Right forelimb (tissue), 1 donor: Measurements from ENCODE around the gene RAP1GDS1.

Source experiments
- DNase-seq: peaks from one replicate; pipeline ENCODE4 v3.0.0-alpha.2; 2018

Gene RAP1GDS1, protein sequence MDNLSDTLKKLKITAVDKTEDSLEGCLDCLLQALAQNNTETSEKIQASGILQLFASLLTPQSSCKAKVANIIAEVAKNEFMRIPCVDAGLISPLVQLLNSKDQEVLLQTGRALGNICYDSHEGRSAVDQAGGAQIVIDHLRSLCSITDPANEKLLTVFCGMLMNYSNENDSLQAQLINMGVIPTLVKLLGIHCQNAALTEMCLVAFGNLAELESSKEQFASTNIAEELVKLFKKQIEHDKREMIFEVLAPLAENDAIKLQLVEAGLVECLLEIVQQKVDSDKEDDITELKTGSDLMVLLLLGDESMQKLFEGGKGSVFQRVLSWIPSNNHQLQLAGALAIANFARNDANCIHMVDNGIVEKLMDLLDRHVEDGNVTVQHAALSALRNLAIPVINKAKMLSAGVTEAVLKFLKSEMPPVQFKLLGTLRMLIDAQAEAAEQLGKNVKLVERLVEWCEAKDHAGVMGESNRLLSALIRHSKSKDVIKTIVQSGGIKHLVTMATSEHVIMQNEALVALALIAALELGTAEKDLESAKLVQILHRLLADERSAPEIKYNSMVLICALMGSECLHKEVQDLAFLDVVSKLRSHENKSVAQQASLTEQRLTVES

DNA sequence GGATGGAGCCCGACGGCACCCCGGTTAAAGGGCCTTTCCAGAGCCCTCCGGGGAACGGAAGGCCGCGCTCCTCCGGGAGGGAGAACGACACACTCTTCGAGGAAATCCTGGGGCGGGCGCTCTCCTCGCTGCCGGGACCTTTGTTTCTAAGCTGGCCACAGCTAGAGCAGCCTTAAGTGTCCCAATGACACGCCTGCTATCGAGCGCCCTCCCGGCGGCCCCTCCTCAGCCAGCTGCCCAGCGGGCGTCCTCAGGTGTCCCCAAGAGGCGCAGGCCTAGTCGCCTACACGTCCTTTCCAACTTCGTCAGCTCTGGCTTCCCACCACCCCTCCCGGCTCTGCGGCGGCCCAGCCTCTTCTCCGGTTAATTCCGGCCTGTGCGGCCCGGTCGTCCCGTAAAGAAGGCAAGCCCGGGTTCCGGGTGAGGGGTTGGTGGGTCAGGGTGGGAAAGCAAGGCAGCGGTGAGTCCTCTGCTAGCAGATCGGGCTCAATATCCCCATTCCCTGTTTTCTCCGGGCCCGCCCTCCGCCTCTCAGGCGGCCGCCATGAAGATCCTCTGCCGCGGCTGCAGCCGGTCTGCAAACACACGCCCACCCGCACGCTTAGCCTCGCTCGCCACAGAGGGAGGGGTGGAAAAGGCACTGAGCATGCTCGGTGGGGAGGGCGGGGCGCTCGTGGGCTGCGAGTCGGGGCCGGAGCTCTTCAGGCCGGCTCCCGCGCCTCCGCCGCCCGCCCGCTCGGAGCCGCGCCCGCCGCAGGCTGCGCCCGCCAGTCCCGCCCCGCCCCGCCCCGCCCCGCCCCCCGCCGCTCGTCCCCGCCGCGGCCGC, at the start of gene RAP1GDS1:
Gene RAP1GDS1, plus strand, starts transcription at position 806 of the 826 bp plus-strand sequence. CDS start 182 bp downstream, outside the sequence.
- DNase-seq: peak; percentile 97

DNA sequence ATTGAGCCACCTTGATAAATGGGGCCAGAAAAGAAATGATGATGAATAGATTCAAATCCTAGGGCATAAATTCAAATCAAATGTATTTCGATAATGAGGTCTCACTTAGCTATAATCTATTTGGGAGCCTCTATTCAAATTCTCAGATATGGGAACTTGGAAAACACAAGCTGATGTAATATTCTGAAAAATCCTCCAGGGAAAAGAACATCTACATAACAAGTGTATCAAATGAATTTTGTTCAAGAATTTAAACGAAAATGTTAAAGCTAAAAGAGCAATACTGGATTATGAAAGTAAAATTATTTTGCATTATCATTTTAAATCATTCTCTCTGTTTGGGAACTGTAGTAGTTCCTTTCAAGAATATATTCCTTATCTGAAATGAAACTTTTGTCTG, 38.9 kb upstream of the RAP1GDS1 start:
- DNase-seq: no peak

DNA sequence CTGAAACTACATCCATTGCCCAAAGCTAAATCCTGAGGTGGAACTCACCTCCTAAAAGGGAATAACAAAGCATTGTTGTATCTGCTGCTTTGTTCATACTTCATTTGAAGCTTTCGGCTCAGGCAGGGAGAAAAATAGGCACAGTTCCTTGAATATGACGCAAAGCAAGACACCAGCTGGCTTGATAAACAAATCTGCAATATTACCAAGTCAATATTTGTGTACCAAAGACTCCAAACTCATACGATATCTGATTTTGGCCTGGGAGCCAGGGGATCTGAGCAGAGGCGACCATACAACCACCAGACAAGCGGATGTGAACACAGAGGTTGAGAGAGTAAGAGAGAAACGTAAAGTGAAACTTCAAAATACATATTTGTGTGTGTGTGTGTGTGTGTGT, 34.8 kb upstream of the RAP1GDS1 start:
- no peak for DNase-seq

DNA sequence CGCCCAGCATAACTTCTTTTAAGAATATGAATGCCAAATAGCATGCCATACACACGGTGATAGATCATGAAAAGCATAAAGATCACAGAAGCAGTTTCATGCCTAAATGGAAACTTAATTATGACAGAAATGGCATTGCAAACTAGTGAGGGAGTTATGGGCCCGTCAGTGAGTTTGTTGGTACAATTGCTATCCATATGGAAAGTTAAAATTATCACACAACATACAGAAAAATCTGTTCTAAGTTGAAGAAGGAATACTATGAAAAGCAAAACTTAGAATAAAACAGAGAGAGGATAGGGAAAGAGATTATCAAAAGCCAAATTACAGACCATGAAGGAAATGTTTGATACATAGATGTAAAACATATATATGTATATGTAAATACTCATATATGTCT, 30.2 kb upstream of the RAP1GDS1 start:
- DNase-seq: no peak

DNA sequence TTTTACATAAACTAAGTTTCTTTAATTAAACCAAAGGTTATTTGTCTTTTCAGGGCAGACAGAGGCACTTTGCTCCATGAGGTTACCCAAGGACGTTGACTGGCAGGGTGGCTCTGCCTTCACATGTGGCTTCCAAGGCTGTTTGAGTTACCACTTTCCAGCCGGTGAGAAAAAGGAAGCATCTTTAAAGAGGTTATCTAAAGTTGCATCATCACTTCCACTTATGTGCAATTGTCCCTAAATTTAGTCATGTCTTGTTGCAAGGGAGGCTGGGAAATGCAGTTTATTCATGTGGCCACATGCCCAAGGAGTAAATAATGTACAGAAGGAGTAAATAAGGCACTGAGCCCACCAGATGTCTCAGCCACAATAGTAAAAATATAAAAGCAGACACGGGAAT, 29.0 kb upstream of the RAP1GDS1 start:
- DNase-seq: no peak

DNA sequence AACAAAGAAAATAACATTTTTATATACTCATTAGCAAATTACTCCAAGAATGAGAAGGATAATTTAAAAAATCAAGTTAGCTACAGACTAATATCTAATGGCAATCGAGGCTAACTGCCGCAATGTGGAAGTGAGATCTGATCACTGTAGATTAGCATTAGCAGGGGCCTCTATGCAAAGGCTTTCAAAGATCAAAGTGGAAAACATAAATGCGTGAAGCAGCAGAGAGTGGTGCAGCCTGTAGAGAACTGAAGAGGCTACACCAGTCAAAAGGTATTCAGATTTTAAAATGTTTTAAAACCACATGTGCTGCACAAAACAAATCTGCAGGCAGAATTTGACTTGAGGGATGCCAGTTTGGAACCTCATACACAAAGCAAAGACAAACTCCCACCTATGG, 24.0 kb upstream of the RAP1GDS1 start:
- DNase-seq: no peak

DNA sequence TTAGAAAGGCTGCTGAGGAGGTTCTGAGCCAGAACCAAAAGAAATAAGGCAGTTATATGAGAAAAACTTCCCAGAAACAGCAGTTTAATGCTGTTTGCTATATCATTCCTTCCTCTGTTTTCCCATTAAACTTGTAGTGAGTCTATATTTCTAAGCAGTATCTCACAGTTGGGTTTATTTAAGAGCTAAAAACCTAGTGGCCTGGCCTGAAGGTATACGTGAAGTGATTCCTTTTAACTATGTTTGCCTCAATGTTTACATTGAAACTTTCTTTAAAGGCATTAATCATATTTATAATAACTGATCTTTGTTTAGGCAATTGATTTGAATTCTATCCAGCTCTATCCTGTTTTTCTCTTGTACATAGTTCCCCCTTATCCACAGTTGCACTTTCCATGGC, 19.1 kb upstream of the RAP1GDS1 start:
- DNase-seq: no peak

DNA sequence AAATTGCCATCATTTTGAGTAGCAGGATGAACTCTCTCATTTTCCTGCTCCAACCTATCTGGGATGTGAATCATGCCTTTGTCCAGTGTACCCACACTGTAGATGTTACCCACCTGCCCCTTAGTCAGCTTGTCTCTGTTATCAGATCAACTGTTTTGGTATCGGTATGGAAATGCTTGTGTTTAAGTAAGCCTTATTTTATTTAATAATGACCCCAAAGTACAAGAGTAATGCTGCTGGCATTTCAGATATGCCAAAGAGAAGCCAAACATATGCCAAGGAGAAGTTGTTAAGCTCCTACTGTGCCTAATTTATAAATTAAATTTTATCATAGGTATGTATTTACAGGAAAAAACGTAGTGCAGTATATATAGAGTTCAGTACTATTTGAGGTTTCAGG, 18.6 kb upstream of the RAP1GDS1 start:
- DNase-seq: no peak

DNA sequence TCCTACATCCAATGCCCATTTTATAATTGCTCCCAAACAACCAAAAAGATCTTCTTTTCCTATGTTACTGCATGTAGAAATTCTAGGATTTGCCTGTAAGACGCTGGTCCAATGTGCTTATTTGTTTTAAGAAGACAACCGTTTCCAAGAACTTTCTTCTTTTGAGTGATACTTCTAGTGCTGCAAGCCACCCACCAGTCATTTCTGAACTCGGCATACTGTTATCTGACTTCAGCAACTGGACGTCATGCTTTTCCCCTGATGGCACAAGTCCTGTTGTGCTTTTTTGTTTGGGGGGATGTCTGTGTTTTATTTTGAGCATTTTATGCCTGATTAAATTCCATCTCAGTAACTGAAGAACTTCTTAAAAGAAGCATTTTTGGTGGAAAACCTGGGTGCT, 16.0 kb upstream of the RAP1GDS1 start:
- no peak for DNase-seq

DNA sequence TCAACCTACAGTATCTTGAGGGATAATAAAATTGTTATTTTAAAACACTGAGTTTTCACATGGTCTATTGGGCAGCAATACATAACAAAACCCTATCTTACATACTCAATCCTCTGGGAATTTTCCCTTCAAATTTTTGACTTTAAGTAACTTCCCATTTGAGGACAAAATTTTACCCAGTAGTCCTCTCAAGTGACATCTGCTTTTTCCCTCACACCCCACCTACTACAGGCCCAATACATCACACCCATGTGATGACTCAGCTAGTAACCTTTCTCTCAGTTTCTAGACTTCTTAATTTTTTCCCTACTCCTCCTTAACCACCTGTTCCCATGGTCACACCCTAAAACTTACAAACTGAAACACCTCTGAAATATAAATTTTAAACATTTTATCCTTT, 12.2 kb upstream of the RAP1GDS1 start:
- DNase-seq: no peak

DNA sequence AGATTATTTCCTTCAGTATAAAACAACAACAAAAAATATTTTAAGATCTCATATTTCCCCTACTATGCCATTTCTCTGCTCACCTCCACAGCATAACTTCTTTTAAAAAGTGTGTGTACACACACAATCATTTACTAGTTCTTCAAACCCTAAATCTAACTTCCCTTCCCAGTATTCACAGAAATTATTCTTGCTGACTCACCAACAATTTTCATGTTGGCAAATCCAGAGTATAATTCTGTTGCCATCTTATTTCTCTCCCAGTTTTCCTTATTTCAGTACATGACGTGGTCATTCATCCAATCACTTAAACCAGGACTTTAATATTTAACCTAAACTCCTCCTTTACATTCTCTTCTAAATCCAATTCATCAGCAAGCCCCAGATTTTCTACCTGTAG, 11.4 kb upstream of the RAP1GDS1 start:
- DNase-seq: no peak

DNA sequence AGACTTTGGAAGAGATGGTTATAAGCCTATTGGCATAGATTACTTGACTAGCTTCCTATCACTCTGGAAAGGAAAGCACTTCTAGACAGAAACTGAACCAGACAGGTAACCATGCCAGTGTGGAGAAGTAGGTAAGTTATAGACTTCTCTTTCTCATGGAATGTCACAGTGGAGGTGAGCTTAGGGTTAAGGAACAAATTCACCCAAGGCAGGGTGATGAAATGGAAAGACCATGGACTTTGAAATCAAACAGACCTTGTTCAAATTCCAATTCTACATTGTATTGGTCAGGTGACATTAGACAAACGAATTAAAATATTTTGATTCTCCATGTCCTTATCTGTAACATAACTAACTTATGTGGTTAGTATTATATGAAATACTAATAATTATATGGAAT, 7.7 kb upstream of the RAP1GDS1 start:
- DNase-seq: no peak

DNA sequence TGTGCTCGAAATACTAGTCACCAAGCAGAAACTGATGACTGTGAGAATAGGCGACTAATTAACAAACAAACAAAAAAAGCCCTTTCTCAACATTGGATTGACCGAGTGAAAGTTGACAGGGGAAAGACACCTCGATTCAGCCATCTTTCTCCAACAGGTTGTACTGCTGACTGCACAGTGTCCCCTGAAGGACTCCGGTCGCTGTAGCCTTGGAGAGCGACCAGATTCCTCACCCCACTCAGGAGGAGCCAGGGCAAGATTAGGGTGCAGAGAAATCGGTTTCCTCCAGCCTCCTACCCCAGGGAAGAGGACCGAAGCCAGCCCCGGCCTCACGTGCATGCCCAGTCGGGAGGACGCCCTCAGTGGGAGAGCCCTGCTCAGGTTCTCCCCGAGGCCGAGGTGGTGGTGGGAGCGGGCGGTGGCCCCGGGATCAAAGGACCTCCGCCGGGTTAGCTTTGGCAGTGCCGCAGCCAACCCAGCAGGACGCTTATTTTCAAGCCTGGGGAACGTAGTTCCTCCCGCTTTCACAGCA, 1.1 kb upstream of the RAP1GDS1 start:
- DNase-seq: no peak

DNA sequence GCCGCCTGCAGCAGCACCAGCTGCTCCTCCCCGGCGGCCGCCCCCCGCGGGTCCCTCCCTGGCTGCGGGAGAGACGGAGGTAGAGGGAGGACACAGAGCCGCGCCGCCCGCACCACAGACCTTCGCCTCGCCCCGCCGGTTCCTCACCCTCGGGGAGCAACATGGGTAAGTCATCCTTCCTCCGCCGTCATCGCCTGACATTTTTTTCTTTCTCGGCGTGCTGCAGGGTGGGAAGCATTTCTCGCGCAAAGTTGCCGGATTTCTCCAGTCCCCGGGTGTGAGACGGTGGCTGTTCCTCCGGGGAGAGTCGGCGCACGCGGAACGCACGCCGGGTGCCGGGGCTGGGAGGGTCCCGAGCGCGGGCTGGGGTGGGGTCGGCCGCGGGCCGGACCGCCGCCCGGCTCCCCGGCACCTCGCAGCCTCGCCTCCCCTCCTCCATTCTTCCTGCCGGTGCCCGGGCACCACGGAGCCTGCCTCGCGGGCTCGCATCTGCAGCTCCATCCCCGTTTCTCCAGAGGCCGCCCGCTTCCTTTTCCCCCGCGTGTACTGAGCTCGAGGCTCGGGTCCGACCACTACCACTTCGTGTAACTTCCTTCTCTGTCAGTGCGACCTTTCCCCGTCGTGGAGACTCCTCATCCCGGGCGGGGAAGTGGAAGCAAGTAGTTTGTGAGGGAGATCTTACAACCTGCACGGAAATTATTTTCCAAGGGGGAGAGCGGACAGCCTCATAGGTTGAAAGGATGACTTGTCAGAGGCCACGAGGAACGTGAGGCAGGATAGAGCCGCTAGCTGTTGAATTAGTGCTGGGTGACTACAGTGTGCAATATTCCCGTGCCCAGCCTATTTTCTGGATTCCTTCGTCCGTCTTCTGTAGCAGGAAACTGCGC, 464 bp downstream of the RAP1GDS1 start:
- DNase-seq: peak; percentile 75

DNA sequence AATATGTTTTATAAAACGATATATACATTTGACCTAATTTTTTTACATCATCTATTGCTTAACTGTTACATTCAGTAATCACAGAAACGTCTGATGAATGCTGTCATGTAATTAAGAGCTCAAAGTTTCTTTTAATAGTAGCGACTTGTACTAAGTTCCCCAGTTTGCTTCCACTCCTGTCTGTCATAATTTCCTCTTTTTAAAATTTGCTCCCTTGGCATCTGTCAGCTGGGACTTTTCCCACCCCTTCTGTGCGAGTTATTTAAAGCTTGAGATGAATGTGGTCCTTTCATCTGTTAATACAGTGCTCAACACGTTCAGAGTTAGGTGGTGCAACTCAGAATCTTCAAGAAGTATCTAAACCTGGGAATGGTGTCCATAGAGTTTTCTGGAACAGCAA, 1.2 kb downstream of the RAP1GDS1 start:
- DNase-seq: no peak

DNA sequence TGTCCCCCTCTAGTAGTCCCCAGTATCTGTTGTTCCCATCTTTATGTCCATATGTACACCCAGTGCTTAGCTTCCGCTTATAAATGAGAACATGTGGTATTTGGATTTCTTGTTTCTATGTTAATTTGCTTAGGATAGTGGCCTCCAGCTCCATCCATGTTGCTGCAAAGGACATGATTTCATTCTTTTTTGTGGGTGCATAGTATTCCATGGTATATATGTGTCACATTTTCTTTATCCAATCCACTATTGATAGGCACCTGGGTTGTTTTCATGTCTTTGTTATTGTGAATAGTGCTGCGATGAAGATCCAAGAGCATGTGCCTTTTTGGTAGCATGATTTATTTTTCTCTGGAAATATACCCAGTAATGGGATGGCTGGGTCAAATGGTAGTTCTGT, 6.3 kb downstream of the RAP1GDS1 start:
- no peak for DNase-seq

DNA sequence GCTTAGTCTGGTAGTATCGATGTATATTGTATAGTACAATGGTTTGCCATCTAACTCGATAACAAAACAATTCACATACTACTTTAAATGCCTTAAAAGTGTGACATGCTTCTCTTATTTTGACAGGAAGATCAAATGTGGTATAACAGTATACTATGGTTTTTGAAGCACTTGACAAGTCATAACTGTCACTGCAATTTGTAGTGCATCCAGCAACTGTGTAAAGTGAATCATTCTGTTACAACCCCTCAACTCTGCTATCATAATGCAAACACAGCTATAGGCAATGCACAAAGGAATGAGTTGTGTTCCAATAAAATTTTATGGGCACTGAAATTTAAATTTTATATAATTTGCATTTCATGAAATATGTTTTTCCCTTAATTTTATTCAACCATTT, 14.0 kb downstream of the RAP1GDS1 start:
- no peak for DNase-seq

DNA sequence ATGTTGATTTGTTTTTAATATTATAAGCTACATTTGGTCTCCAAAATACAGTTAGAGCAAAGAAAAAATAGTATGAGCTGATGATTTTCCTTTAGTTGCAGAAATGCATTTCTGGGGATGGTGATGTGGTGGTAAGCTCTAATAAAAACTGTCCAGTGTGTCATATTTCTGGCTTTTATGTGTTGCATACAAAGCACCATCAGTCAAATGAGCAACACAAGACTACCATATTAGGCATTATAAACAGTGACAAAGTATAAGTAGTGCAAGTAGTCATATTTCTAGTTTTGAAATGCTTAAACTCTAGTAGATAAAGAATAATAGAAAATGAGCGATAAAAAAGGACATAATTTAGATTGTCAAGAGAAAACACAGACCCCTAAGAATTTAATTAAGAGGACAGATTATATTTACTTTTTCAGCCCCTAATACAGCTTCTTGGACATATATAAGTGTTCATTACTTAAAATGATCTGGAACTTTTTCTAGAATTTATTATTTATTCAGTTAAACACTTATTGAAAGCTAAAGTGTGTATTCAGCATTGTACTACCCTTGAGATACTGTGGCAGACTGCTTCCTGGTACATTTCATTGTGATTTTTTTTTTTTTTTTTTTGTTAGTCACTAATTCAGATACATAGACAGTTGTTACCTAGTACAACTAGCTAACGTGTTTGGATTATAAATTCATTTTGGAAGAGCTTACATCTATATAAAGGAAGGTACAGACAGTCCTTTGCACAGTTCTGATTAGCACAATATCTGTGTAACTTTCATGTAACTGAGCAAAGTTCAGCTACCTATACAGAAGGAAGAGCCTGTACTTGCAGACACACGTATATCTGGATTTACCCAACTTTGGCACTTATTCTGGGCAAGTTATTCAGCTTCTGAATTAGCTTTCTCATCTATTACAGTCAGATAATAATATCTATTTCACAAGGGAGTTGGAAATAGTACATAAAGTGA, 22.3 kb downstream of the RAP1GDS1 start:
- DNase-seq: no peak

DNA sequence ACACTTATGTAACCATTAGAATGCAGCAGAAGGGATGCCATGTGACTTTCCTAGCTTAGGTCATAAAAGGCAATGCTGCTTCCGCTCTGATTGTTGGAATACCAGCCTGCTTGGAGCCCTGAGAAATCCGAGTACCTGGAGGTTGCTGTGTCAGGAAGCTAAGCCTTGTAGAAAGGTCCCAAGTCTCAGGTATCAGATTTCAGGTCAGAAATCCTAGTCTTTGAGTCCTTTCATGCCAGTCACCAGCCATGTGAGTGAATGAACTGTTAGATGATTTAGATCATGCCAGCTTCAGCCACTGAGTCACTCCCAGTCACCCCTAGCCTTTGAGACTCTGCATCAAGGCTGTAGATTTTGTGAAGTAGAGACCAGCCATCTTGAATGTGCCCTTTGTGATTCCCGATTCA, 23.5 kb downstream of the RAP1GDS1 start:
- DNase-seq: no peak

DNA sequence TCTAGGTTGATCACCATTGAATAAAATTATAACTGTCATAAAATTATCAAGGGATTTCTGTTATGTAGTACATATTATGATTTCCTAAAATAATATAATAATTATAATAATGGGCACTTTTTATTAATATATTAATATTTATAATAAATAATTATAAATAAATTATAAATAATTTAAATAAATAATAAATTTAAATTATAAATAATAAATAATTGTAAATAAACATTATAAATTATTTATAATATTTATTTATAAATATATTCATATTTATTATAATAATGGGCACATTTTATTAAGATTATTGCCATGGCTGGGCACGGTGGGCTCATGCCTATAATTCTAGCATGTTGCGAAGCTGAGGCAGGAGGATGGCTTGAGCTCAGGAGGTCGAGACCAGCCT, 24.5 kb downstream of the RAP1GDS1 start:
- DNase-seq: no peak

DNA sequence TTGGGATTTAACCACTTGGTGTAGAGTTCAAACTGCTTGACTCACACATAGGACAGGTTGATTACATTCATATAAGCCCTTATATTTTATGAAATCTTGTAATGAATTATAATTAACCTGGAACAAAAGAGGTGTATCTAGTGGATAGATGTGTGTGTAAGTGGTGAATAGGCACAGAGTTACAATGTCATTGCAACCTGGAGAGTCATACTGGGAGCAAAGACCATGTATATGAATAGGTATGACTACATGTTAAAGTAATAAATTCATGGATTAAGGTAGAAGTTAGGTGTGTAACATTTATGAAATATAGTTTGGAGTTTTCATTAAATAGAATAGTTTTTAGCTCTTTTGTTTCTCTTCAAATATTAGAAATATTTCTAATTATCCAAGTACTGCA, 26.1 kb downstream of the RAP1GDS1 start:
- no peak for DNase-seq
